GM12878 (cell line): ENCODE results near the gene RAB12. TPM values are rescaled to one million over a fixed set of nuclear protein-coding genes. Genes with fewer than 3 reads are reported as not detected.

ENCODE experiments used
- CTCF ChIP-seq, 3 experiments: IDR thresholded peaks in 2 of 3; conservative IDR thresholded peaks in 1 of 3; 2 replicates each; pipeline ENCODE4 v1.5.1; 2011; ENCODE audit warnings: low read depth in 3 of 3, low read length in 3 of 3, mild to moderate bottlenecking in 3 of 3, control low read depth in 2 of 3, moderate library complexity in 2 of 3, inconsistent platforms in 1 of 3, mixed read lengths in 1 of 3; ENCODE audit not compliant: control insufficient read depth in 2 of 3, insufficient read depth in 1 of 3; ENCODE audit errors: extremely low read depth in 1 of 3
- IRF4 ChIP-seq: IDR thresholded peaks from 2 replicates; pipeline ENCODE4 v1.6.1; 2011; ENCODE audit warnings: low read depth, low read length
- NBN ChIP-seq: fragments of 450-650 bp; IDR thresholded peaks from 2 replicates; pipeline ENCODE4 v1.6.1; 2016
- NR2C1 ChIP-seq: fragments of 450-650 bp; IDR thresholded peaks from 2 replicates; pipeline ENCODE4 v1.6.1; 2017; ENCODE audit warnings: antibody characterized with exemption, mild to moderate bottlenecking, moderate library complexity
- PKNOX1 ChIP-seq: fragments of 450-650 bp; IDR thresholded peaks from 2 replicates; pipeline ENCODE4 v1.6.1; 2016; ENCODE audit warnings: mild to moderate bottlenecking
- TCF12 ChIP-seq: IDR thresholded peaks from 2 replicates; pipeline ENCODE4 v1.6.1; 2011; ENCODE audit warnings: low read depth, mild to moderate bottlenecking, low read length
- ZBTB11 ChIP-seq: fragments of 450-650 bp; formaldehyde crosslinking; IDR thresholded peaks from 2 replicates; pipeline ENCODE4 v1.5.0; 2022; ENCODE audit warnings: mild to moderate bottlenecking, missing genetic modification characterization
- polyA plus RNA-seq, 11 experiments: library from polyadenylated mRNA; depleted of rRNA in 4 of 11; unstranded in 6 of 11; stranded (reverse) in 5 of 11; fragments of >200 nt; fragmentation: Nextera tagmentation in 4 of 11; fragmentation: Illumina TruSeq in 1 of 11; extraction: Ambion mirVana in 4 of 11; extraction: Trizol in 1 of 11; gene quantifications; 1 replicate in 1 of 11; 2 replicates in 10 of 11; pipeline versions ENCODE4 v1.2.1 to v1.2.3, GENCODE V29; 2011 to 2016; ENCODE audit warnings: inconsistent platforms in 2 of 11, missing spikeins in 2 of 11, low read depth in 1 of 11
- total RNA-seq, 4 experiments: library from RNA; depleted of rRNA in 3 of 4; stranded (reverse); fragments of >200 nt in 3 of 4; fragmentation: Illumina TruSeq in 1 of 4; extraction: Trizol in 1 of 4; gene quantifications; 2 replicates each; pipeline versions ENCODE4 v1.2.1 to v1.2.3, GENCODE V29; 2013 to 2021

RAB12 gene
- total and polyA plus RNA-seq, 10 of the 15 experiments (the other 5 are each of a cell fraction or from before 2014, with no cell fraction given) = 0.71 to 29.8 (median 14.0) TPM

GRCh38 chr18:8602040-8602439 is 7.2 kb upstream of the RAB12 start (continued):
- TF ChIP-seq ZBTB11 (CRISPR knock-in tag) (no peak), NR2C1 (no peak), IRF4 (no peak), NBN (no peak), PKNOX1 (no peak), TCF12 (no peak), CTCF (IDR thresholded peaks at IDR 0.05 in 2 of 3, conservative IDR thresholded peaks at IDR 0.05 in 1 of 3; ENCODE audit: control insufficient read depth in 2 of 3, extremely low read depth in 1 of 3, insufficient read depth in 1 of 3, low read depth in 3 of 3, low read length in 3 of 3) (no peak)
